ENCODE measurements around the gene CHST6.
"Not testable (repeated sequence)": the region's sequence is repeated elsewhere in the genome, so short reads cannot be mapped to it uniquely, and the experiment has no call there.

DNA sequence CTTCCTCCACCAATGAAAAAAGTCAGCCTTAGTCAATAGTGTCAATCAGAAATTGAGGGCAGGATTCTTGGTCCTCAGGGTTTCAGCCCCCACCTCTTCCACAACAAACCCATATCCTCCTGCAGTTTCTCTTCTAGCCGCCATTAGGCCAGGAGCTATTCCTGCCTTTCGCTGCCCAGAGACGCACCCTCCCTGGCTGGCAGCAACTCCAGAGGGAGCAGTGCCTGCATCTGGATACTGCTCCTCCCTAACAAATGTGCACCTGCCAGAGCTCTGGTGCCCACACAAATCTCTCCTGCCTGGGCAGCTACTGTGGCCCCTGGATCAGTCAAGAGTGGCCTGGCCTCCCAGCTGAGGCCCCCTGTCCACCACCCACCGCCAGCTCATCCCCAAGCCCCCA is 38.8 kb downstream of the CHST6 start:
- TF ChIP-seq, protein P1, sequence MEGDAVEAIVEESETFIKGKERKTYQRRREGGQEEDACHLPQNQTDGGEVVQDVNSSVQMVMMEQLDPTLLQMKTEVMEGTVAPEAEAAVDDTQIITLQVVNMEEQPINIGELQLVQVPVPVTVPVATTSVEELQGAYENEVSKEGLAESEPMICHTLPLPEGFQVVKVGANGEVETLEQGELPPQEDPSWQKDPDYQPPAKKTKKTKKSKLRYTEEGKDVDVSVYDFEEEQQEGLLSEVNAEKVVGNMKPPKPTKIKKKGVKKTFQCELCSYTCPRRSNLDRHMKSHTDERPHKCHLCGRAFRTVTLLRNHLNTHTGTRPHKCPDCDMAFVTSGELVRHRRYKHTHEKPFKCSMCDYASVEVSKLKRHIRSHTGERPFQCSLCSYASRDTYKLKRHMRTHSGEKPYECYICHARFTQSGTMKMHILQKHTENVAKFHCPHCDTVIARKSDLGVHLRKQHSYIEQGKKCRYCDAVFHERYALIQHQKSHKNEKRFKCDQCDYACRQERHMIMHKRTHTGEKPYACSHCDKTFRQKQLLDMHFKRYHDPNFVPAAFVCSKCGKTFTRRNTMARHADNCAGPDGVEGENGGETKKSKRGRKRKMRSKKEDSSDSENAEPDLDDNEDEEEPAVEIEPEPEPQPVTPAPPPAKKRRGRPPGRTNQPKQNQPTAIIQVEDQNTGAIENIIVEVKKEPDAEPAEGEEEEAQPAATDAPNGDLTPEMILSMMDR (IDR thresholded peaks at IDR 0.05), result not testable (repeated sequence)
- not testable (repeated sequence) for TF ChIP-seq POLR2A (IDR thresholded peaks at IDR 0.05)
